Measurements from ENCODE around the gene ADAR.

Gene ADAR

DNA sequence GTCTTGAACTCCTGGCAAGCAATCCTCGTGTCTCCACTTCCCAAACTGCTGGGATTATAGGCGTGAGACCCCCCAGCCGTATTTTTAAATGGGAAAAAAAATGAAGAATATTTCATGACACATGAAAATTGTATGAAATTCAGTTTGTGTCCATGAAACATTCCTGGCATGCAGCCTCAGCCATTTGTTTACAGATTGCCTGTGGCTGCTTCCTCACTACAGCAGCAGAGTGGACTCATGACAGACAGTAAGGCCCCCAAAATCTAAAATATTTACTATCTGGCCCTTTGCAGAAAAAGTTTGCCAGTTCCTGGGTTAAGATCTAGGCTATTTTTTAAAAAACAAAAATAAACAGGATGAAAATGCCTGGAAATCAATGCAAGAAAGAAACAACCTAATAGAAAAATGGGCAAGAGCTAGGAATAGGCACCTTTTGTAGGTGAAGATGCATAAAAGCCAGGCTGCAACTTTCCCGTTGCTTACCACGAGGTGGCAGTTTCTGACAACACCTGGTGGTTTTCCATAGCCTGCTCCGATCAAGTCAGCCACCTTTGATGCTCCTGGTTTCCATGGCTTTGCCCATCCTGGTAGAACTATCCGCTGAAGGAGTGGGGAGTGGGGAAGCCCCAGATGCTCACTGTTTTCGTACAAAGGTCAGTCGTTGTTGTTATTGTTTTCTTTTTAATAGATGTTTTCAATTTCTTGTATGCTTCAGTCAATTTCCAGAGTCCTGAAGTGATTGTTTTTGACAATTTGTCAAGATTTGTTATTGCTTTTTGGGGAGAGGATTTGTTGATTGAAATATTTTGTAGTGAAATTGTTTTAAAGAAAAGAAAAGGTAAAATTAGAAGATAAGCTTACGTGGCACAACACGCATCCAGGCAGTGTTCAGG, 73.8 kb downstream of the ADAR start:
- DNase-seq (ENCODE audit: low spot score) = peak; percentile 65
